MM.1S (cell line): Measurements from ENCODE around the gene ARMC12.

ENCODE experiments used
- DNase-seq: peaks from one replicate; pipeline ENCODE4 v3.0.0-alpha.2; 2015
- H2AFZ ChIP-seq: fragments of 300-600 bp; sonication (generic); 2 replicates; pipeline ENCODE4 v1.6.0; 2016; ENCODE audit warnings: antibody characterized with exemption, low read length
- H3F3A ChIP-seq: fragments of 300-600 bp; sonication (generic); 2 replicates; pipeline ENCODE4 v1.6.1; 2016; ENCODE audit warnings: mild to moderate bottlenecking, antibody characterized with exemption, low read length, moderate library complexity, mixed read lengths; ENCODE audit not compliant: insufficient read depth
- H3K27ac ChIP-seq: fragments of 300-600 bp; sonication (generic); 2 replicates; pipeline ENCODE4 v1.5.1; 2016; ENCODE audit warnings: mild to moderate bottlenecking, low read length
- H3K27me3 ChIP-seq: fragments of 300-600 bp; sonication (generic); replicated peaks from 2 replicates; pipeline ENCODE4 v1.6.0; 2016; ENCODE audit warnings: low read length; ENCODE audit not compliant: insufficient read depth
- H3K36me3 ChIP-seq: fragments of 300-600 bp; sonication (generic); replicated peaks from 2 replicates; pipeline ENCODE4 v1.6.1; 2016; ENCODE audit warnings: mild to moderate bottlenecking, low read length, mixed read lengths; ENCODE audit not compliant: insufficient read depth
- H3K4me1 ChIP-seq: fragments of 300-600 bp; sonication (generic); 2 replicates; pipeline ENCODE4 v1.6.1; 2016; ENCODE audit warnings: low read length, mixed read lengths
- H3K4me2 ChIP-seq: fragments of 300-600 bp; sonication (generic); 2 replicates; pipeline ENCODE4 v1.6.0; 2016; ENCODE audit warnings: low read depth, low read length
- H3K4me3 ChIP-seq: fragments of 300-600 bp; sonication (generic); 2 replicates; pipeline ENCODE4 v1.5.1; 2016; ENCODE audit warnings: low read length, mixed read lengths
- H3K79me2 ChIP-seq: fragments of 300-600 bp; sonication (generic); 2 replicates; pipeline ENCODE4 v1.6.1; 2016; ENCODE audit warnings: mixed run types, low read length, mixed read lengths
- H3K9ac ChIP-seq: fragments of 300-600 bp; sonication (generic); 2 replicates; pipeline ENCODE4 v1.6.1; 2016; ENCODE audit warnings: low read length, mixed read lengths
- H3K9me2 ChIP-seq: fragments of 300-600 bp; sonication (generic); replicated peaks from 2 replicates; pipeline ENCODE4 v1.6.1; 2016; ENCODE audit warnings: mild to moderate bottlenecking, low read length, mixed read lengths; ENCODE audit not compliant: insufficient read depth
- H3K9me3 ChIP-seq: fragments of 300-600 bp; sonication (generic); replicated peaks from 2 replicates; pipeline ENCODE4 v1.6.1; 2016; ENCODE audit warnings: mild to moderate bottlenecking, low read length, mixed read lengths; ENCODE audit not compliant: insufficient read depth
- H4K20me1 ChIP-seq: fragments of 300-600 bp; sonication (generic); 2 replicates; pipeline ENCODE4 v1.6.1; 2016; ENCODE audit warnings: mild to moderate bottlenecking, low read length, moderate library complexity, mixed read lengths; ENCODE audit not compliant: insufficient read depth
- EZH2 ChIP-seq: fragments of 300-600 bp; sonication (generic); optimal IDR thresholded peaks from 2 replicates; pipeline ENCODE3; 2017; ENCODE audit warnings: low read depth, mild to moderate bottlenecking, antibody characterized with exemption, low read length, mixed read lengths
- EZH2phosphoT487 ChIP-seq: fragments of 300-600 bp; sonication (generic); IDR thresholded peaks from 2 replicates; pipeline ENCODE4 v1.6.1; 2018; ENCODE audit warnings: antibody characterized with exemption, low read length
- TF ChIP-seq, protein P1 (sequence below): fragments of 300-600 bp; sonication (generic); IDR thresholded peaks from 2 replicates; pipeline ENCODE4 v1.5.1; 2016; ENCODE audit warnings: antibody characterized with exemption, low read length, mixed read lengths

ARMC12 gene

DNA sequence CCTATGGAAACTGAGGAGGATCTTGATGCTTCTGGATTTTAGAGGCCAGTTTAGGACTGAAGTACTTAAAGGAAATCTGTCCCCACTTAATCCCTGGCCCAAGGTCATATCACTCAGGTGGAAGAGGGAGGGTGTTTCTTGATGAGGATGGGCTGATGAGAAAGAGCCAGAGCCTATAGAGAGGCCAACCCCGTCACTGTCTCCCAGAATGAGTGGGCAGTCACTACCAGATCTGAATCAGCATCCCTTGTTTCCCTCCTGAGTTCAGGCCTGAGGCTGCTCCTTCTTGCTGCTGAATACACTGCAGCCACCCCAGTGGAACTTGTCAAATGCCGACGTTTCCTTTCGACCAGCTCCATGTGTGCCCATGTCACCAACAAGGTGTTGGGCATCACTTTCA lies 14.8 kb downstream of the ARMC12 start:
- H3K4me2 ChIP-seq = no peak overlapping the region
- no peak for TF ChIP-seq EZH2phosphoT487
- TF ChIP-seq, protein P1, sequence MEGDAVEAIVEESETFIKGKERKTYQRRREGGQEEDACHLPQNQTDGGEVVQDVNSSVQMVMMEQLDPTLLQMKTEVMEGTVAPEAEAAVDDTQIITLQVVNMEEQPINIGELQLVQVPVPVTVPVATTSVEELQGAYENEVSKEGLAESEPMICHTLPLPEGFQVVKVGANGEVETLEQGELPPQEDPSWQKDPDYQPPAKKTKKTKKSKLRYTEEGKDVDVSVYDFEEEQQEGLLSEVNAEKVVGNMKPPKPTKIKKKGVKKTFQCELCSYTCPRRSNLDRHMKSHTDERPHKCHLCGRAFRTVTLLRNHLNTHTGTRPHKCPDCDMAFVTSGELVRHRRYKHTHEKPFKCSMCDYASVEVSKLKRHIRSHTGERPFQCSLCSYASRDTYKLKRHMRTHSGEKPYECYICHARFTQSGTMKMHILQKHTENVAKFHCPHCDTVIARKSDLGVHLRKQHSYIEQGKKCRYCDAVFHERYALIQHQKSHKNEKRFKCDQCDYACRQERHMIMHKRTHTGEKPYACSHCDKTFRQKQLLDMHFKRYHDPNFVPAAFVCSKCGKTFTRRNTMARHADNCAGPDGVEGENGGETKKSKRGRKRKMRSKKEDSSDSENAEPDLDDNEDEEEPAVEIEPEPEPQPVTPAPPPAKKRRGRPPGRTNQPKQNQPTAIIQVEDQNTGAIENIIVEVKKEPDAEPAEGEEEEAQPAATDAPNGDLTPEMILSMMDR = no peak
- TF ChIP-seq EZH2 = no peak
- no peaks in the 10 kb centered on the region for H3K27me3 ChIP-seq
- H3K79me2 ChIP-seq = no peaks in the 10 kb centered on the region
- H3K9me2 ChIP-seq = no peaks in the 10 kb centered on the region
- H2AFZ ChIP-seq = no peak overlapping the region
- H3K4me3 ChIP-seq = no peak overlapping the region
- no peaks in the 10 kb centered on the region for H3F3A ChIP-seq
- no peak overlapping the region for H3K27ac ChIP-seq
- DNase-seq = no peak
- no peaks in the 10 kb centered on the region for H4K20me1 ChIP-seq
- no peaks in the 10 kb centered on the region for H3K9me3 ChIP-seq
- H3K36me3 ChIP-seq = no peaks in the 10 kb centered on the region
- H3K9ac ChIP-seq = no peak overlapping the region
- no peaks in the 10 kb centered on the region for H3K4me1 ChIP-seq

DNA sequence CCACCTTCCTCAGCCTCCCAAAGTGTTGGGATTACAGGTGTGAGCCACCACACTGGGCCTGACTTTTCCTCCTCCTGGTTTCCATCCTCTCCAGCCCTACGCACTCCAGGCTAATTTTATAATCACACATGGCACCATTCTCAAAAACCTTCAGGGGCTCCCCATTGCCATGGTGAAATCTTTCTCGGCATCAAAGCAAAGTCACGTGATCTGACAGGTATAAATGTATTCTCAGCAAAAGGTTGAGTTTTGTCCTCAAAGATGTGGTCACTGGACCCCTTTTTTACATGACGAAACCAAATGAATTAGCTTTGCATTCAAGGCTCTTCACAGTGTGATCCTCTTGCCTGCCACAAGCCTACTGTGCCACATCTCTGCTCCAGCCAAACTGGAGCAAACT lies 15.5 kb downstream of the ARMC12 start:
- no peak for DNase-seq
- no peaks in the 10 kb centered on the region for H4K20me1 ChIP-seq
- H3K9me3 ChIP-seq = no peaks in the 10 kb centered on the region
- H3K4me1 ChIP-seq = no peaks in the 10 kb centered on the region
- no peak overlapping the region for H3K27ac ChIP-seq
- no peak overlapping the region for H3K4me3 ChIP-seq
- H3K4me2 ChIP-seq = no peak overlapping the region
- no peaks in the 10 kb centered on the region for H3F3A ChIP-seq
- H3K79me2 ChIP-seq = no peaks in the 10 kb centered on the region
- TF ChIP-seq, protein P1 = no peak
- TF ChIP-seq EZH2 = no peak
- H2AFZ ChIP-seq = no peak overlapping the region
- H3K27me3 ChIP-seq = no peaks in the 10 kb centered on the region
- no peak overlapping the region for H3K9ac ChIP-seq
- H3K36me3 ChIP-seq = no peaks in the 10 kb centered on the region
- no peaks in the 10 kb centered on the region for H3K9me2 ChIP-seq

DNA sequence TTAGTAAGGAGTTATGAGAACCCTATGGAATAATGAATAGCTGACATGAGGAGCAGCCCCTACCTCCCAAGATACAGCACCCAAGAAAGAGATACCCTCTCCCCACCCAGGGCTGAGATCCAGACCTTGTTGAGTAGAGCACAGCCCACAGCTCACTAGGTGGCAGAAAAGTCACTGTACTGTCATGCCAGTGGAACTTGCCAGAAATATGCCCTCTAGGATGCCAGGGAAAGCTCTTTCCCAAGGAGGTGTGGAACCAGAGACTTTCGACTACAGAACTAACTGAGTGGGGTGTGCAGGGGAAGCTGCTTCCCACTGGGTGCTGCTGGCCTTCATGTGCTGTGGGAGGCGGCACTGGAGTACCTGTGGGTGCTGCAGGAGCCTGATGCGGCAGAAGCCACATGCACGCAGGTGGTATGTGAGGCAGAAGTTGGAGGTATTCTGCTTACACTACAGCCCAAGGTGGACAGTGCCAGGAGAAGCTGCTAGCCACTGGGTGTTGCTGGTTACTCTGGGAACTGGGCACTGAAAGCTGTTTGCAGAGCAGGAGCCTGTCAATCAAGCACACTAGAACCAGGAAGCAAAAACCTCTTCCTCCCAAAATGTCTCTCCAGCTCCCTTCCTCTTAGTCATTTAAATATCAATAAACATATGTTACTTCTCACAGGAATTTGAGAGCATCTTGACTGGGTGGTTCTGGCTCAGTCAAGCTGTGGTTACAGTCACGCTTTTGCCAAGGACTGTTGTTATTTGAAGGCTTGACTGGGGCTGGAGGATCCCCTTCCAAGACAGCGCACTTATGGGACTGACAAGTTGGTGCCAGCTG lies 17.8 kb downstream of the ARMC12 start:
- no peak for TF ChIP-seq EZH2
- Histone ChIP-seq H3K36me3 (no peaks in the 10 kb centered on the region), H3K79me2 (no peaks in the 10 kb centered on the region), H3K9ac (no peak overlapping the region), H3K4me3 (no peak overlapping the region), H3K9me2 (no peaks in the 10 kb centered on the region), H3K4me2 (no peak overlapping the region), H3K27me3 (no peaks in the 10 kb centered on the region), H4K20me1 (no peaks in the 10 kb centered on the region), H3F3A (no peaks in the 10 kb centered on the region), H3K9me3 (no peaks in the 10 kb centered on the region), H2AFZ (no peak overlapping the region), H3K27ac (no peak overlapping the region), H3K4me1 (no peaks in the 10 kb centered on the region)
- DNase-seq = no peak

DNA sequence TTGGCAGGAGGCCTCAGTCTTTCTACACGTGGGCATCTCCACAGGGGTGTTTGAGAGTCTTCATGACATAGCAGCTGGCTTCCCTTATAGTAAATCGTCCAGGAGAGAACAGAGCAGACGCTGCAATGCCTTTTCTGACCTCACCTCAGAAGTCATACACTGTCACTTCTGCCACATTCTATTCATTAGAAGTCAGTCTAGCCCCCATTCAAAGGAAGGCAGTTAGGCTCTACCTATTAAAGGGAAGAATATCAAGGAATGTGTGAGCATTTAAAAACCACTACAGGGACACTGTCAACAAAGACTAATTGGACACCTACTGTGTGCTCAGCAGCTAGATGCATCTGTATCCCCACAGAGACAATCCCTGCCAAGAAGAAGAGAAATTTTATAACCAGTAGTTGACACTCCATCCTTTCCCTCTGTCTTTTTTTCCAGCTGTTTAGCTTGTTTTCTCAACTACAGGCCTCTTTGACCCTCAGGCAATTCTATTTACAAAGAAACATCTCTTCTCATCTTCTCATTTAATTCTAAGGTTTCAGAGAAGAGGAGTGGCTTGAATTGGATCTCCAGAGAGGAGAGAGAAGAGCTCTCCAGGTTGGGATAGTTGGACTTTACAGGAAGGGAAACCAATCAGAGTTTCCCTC lies 18.6 kb downstream of the ARMC12 start:
- no peaks in the 10 kb centered on the region for H3K4me1 ChIP-seq
- no peaks in the 10 kb centered on the region for H3K27me3 ChIP-seq
- no peak overlapping the region for H3K4me3 ChIP-seq
- no peaks in the 10 kb centered on the region for H3K9me2 ChIP-seq
- H3K79me2 ChIP-seq = no peaks in the 10 kb centered on the region
- no peak for DNase-seq
- no peaks in the 10 kb centered on the region for H3F3A ChIP-seq
- H3K9me3 ChIP-seq = no peaks in the 10 kb centered on the region
- no peaks in the 10 kb centered on the region for H4K20me1 ChIP-seq
- TF ChIP-seq EZH2 (no peak), EZH2phosphoT487 (no peak)
- TF ChIP-seq, protein P1 = no peak
- no peaks in the 10 kb centered on the region for H3K36me3 ChIP-seq
- H3K27ac ChIP-seq = no peak overlapping the region
- no peak overlapping the region for H3K9ac ChIP-seq
- no peak overlapping the region for H3K4me2 ChIP-seq
- H2AFZ ChIP-seq = no peak overlapping the region
